AG04450 (cell line): ENCODE data around the gene SEMA3A. TPM values are rescaled to one million over a fixed set of nuclear protein-coding genes. Genes with fewer than 3 reads are reported as not detected.
"Not testable (repeated sequence)": the region's sequence is repeated elsewhere in the genome, so short reads cannot be mapped to it uniquely, and the experiment has no call there.

Source experiments
- CTCF ChIA-PET: fragments of 300-600, 350-600 bp; formaldehyde crosslinking; extraction: SDS; loops from one replicate; lab custom pipeline; 2022; ENCODE audit warnings: antibody characterized with exemption, inconsistent platforms; lab: Charles Lee
- POLR2A ChIA-PET: fragments of 350-600 bp; formaldehyde crosslinking; extraction: SDS; loops from one replicate; lab custom pipeline; 2021; ENCODE audit warnings: antibody characterized with exemption, inconsistent platforms; lab: Yijun Ruan, JAX
- DNase-seq: peaks from one replicate; pipeline ENCODE4 v3.0.0-alpha.2; 2011; ENCODE audit warnings: low read depth, low spot score
- H3K27ac ChIP-seq: one replicate; pipeline ENCODE4 v1.5.1; 2012; ENCODE audit warnings: low read depth, low read length, control low read depth
- H3K27me3 ChIP-seq: one replicate; pipeline ENCODE4 v1.6.0; 2012; ENCODE audit warnings: low read length; ENCODE audit not compliant: control insufficient read depth, insufficient read depth
- H3K4me3 ChIP-seq: 2 replicates; pipeline ENCODE4 v1.5.1; 2011; ENCODE audit warnings: mild to moderate bottlenecking, low read depth, low read length, control low read depth
- H3K9me3 ChIP-seq: 2 replicates; pipeline ENCODE4 v1.5.1; 2012; ENCODE audit warnings: low read length; ENCODE audit not compliant: control insufficient read depth, insufficient read depth
- polyA plus RNA-seq: library from polyadenylated mRNA; depleted of rRNA; stranded (reverse); fragments of >200 nt; gene quantifications from 2 replicates; pipeline ENCODE4 v1.2.3, GENCODE V29; 2011
- TF ChIP-seq, protein P1 (sequence below): IDR thresholded peaks from 2 replicates; pipeline ENCODE4 v1.5.1; 2011; ENCODE audit warnings: low read depth, low read length, control low read depth, inconsistent platforms

Gene SEMA3A
- polyA plus RNA-seq, 1 experiment = 80.2 TPM

DNA sequence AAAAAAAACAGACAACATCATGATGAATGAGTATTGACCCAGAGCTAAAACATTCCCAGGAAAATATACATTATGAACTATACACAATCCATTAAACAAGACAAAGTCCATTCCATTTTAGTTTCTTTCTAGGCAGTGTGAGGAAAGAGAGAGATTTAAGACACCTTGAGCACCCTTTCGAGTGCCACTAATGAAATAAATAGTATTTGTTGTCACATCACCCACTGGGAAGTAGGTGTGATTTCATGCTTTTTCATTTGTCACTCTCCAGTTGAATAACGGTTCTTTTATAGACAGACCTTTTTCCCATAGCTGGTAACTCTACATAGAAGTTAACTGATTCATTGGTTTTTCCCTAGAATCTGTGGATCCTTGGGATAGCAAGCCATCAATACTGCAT, 29.9 kb upstream of the SEMA3A start:
- POLR2A ChIA-PET = no interaction called here
- no peak overlapping the region for H3K4me3 ChIP-seq
- TF ChIP-seq, protein P1, sequence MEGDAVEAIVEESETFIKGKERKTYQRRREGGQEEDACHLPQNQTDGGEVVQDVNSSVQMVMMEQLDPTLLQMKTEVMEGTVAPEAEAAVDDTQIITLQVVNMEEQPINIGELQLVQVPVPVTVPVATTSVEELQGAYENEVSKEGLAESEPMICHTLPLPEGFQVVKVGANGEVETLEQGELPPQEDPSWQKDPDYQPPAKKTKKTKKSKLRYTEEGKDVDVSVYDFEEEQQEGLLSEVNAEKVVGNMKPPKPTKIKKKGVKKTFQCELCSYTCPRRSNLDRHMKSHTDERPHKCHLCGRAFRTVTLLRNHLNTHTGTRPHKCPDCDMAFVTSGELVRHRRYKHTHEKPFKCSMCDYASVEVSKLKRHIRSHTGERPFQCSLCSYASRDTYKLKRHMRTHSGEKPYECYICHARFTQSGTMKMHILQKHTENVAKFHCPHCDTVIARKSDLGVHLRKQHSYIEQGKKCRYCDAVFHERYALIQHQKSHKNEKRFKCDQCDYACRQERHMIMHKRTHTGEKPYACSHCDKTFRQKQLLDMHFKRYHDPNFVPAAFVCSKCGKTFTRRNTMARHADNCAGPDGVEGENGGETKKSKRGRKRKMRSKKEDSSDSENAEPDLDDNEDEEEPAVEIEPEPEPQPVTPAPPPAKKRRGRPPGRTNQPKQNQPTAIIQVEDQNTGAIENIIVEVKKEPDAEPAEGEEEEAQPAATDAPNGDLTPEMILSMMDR = no peak
- H3K9me3 ChIP-seq = no peaks in the 10 kb centered on the region
- H3K27ac ChIP-seq = no peak overlapping the region
- DNase-seq = no peak
- no peaks in the 10 kb centered on the region for H3K27me3 ChIP-seq
- CTCF ChIA-PET = no interaction called here

DNA sequence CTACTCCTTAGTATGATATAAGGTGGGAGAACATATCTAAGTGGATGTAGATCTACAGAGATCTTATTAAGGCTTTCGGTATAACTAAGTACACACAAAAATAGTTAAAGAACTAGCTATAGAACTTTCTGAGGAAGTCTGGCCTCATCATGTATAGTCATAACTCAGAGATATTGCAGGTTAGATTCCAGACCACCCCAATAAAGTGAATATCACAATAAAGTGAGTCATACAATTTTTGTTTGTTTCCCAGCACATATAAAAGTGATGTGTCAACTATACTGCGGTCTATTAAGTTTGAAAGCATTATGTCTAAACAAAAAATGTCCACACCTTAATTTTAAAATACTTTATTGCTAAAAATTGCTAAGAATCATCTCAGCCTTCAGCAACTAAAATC, 24.7 kb upstream of the SEMA3A start:
- ChIA-PET POLR2A (no interaction called here), CTCF (interaction anchor here (1.8 kb wide), 1 partner anchor 283 kb away, joined by 5 read pairs; no protein-coding TSS in a partner anchor)
- Histone ChIP-seq H3K4me3 (no peak overlapping the region), H3K9me3 (no peaks in the 10 kb centered on the region), H3K27me3 (no peaks in the 10 kb centered on the region), H3K27ac (no peak overlapping the region)
- no peak for DNase-seq
- TF ChIP-seq, protein P1 = no peak

DNA sequence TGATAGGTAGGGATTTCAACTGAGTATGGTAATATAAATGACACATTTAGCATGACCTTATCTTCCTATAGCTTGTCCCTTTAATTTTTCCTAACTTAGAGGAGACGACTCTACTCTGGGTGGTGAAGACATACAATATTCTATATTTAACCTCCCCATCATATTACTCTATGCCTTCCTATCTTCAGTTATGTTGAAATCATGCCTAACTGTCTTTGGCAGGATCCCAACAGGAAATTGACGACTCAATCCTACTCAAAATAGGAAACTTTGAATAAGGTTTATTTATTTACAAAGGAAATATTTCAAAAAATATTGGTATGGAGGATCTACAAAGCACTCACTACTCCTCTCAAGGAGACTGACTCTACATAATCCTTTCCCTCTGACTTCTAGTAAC, 24.1 kb upstream of the SEMA3A start:
- no peak overlapping the region for H3K27ac ChIP-seq
- CTCF ChIA-PET = no interaction called here

DNA sequence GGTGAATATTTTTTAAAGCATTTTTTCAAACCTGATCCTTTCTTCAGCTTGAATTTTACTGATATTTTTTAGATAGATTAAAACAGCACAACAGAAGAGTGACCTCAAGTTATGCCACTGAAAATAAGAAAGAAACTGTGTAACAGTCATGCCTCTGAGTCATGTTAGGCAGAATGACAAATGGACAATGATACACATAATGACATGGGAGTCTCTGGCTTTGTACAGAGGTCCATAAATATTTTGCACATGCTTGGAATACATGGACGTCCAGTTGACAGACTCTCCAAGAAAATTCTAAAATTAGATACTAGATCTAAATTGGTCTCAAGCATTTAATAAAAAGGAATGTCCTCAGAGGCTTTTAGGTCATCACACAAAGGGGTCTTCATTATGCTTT, 21.9 kb upstream of the SEMA3A start:
- no peak overlapping the region for H3K27ac ChIP-seq
- ChIA-PET CTCF (interaction anchor here (0.7 kb wide), 1 partner anchor 265 kb away, joined by 3 read pairs; no protein-coding TSS in a partner anchor), POLR2A (no interaction called here)
- TF ChIP-seq, protein P1 = no peak
- H3K4me3 ChIP-seq = no peak overlapping the region
- H3K9me3 ChIP-seq = no peaks in the 10 kb centered on the region
- DNase-seq = no peak
- no peaks in the 10 kb centered on the region for H3K27me3 ChIP-seq

More for the DNA sequence above, 24.1 kb upstream of the SEMA3A start:
- TF ChIP-seq, protein P1 = no peak
- H3K27me3 ChIP-seq = no peaks in the 10 kb centered on the region
- no peaks in the 10 kb centered on the region for H3K9me3 ChIP-seq
- H3K4me3 ChIP-seq = no peak overlapping the region
- no peak for DNase-seq
- POLR2A ChIA-PET = no interaction called here

DNA sequence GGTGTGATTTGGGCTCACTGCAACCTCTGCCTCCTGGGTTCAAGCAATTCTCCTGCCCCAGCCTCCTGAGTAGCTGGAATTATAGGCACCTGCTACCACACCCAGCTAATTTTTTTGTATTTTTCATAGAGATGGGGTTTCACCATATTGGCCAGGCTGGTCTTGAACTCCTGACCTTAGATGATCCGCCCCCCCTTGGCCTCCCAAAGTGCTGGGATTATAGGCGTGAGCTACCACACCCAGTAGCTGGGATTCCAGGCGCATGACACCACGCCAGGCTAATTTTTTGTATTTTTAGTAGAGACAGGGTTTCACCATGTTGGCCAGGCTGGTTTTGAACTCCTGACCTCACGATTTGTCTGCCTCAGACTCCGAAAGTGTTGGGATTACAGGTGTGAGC, 20.2 kb upstream of the SEMA3A start:
- H3K27me3 ChIP-seq, DNase-seq, H3K27ac ChIP-seq, H3K4me3 ChIP-seq, H3K9me3 ChIP-seq, POLR2A ChIA-PET, CTCF ChIA-PET: not testable (repeated sequence)

DNA sequence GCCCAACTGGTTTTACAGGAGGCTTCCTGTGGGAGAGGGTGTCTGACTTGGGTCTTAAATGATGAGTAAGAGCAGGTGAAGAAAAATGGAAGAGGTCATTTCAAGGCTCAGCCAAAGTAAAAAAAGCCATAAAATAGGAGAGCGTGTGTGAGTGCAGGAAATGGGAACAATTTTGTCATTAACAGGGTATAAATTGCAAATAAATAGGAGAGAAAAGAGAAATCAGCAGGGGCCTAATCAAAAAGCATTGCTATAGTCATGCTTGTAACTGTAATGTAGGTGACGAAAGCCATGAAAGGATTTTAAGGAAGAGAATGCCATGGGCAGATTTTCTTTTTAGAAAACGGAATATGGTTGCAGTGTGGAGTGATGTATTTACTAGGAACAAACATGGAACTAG, 15.7 kb upstream of the SEMA3A start:
- DNase-seq = no peak
- POLR2A ChIA-PET = no interaction called here
- Histone ChIP-seq H3K4me3 (no peak overlapping the region), H3K27ac (no peak overlapping the region), H3K9me3 (no peaks in the 10 kb centered on the region), H3K27me3 (no peaks in the 10 kb centered on the region)
- TF ChIP-seq, protein P1 = no peak
- CTCF ChIA-PET = no interaction called here
